ENCODE measurements around the gene SERTAD3.
"Not testable (repeated sequence)": the region's sequence is repeated elsewhere in the genome, so short reads cannot be mapped to it uniquely, and the experiment has no call there.

SERTAD3 gene

DNA sequence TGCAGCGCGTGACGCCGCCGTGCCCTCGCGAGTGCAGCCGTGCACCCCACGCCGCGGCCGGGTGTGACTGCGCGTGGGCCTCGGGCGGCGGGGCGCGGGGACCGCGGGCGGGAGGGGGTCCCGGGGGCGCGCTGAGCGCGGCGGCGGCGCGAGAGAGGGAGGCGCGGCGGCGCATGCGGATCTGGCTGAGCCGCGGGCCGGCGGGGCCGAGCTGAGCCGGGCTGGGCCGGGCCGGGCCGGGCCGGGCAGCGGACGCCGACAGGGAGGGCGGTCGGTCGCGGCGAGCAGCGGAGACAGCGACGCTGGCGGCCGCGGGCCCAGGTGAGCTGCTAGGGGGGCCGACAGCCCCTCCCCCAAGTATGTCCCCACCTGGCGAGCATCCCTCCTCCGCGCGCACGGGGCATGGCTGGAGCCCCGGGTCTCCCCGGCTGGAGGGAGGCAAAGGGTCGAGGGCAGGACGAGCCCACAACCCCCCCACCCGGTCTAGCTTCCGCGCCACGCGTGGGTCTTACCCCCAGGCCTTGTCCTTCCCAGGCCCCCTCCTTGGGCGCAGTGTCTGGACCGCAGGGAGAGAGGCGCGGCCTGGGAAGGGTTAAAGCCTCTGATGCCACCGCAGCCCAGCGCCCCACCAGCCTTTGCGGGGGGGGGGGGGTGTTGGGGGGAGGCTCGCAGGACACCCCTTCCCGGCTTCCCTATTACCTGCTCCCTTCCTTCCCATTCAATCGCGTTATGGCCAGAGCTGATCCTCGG is 23.0 kb upstream of the SERTAD3 start, which contains the start of gene SPTBN4:
Gene SPTBN4, plus strand, starts transcription at position 17 of the 750 bp plus-strand sequence. CDS start 5,621 bp downstream, outside the sequence.
- peaks cover 14% of the 10 kb centered on the region for H3K27me3 ChIP-seq (ENCODE audit: control insufficient read depth, insufficient read depth, low read length)
- peaks cover 6% of the 10 kb centered on the region; the same call in 1 of the 2 replicates for H3K4me1 ChIP-seq (ENCODE audit: control insufficient read depth, insufficient read depth, low read length)
- no peaks in the 10 kb centered on the region for H3K9me3 ChIP-seq (ENCODE audit: control insufficient read depth, insufficient read depth, low read length)
- no peak within 1 kb of the TSS for H3K27ac ChIP-seq (ENCODE audit: low read length)
- no CpG with 5 or more reads among the region's 87 CpGs for WGBS (ENCODE audit: insufficient coverage, insufficient read length)
- no peaks in the 10 kb centered on the region for H3K36me3 ChIP-seq (ENCODE audit: control insufficient read depth, insufficient read depth, low read length)
- H3K4me3 ChIP-seq (ENCODE audit: low read length): peak within 1 kb of the TSS; percentile 28; the same call in 1 of the 2 replicates
- no peak for DNase-seq (ENCODE audit: low read depth, low spot score)

DNA sequence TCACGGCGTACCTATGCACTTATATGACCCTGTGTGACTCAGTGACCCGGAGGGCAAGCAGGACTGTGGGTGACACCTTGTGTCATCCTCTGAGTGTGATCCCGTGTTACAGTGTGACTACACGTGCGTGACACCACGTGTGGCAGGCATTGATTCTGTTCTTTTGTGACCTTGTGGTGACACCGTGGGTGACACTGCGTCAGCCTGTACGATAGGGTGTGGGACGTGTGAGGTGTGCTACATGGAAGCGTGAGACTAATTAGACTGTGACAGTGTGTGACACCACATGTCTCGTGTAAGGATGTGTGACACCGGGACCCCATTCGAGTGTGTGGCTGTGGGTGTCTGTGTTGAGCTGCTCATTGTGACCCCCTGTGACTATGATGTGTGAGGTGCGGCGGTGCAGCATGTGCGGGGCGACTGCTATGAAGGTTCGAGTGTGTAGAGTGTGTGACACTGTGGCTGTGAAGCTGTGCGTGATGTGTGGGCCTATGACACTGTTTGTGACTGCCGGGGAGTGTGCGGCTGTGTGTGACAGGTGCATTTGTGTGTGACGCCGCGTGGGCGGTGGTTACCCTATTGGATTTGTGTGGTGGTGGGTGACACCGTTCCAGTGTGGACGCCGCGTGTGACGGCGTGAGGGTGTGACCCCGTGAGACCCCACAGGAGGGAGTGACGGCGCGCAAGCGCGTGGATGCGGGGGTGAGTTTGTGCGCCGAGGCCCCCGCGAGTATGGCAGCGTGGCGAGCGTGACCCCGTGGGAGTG is 22.3 kb upstream of the SERTAD3 start:
- no peaks in the 10 kb centered on the region for H3K9me3 ChIP-seq (ENCODE audit: control insufficient read depth, insufficient read depth, low read length)
- no CpG with 5 or more reads among the region's 48 CpGs for WGBS (ENCODE audit: insufficient coverage, insufficient read length)

DNA sequence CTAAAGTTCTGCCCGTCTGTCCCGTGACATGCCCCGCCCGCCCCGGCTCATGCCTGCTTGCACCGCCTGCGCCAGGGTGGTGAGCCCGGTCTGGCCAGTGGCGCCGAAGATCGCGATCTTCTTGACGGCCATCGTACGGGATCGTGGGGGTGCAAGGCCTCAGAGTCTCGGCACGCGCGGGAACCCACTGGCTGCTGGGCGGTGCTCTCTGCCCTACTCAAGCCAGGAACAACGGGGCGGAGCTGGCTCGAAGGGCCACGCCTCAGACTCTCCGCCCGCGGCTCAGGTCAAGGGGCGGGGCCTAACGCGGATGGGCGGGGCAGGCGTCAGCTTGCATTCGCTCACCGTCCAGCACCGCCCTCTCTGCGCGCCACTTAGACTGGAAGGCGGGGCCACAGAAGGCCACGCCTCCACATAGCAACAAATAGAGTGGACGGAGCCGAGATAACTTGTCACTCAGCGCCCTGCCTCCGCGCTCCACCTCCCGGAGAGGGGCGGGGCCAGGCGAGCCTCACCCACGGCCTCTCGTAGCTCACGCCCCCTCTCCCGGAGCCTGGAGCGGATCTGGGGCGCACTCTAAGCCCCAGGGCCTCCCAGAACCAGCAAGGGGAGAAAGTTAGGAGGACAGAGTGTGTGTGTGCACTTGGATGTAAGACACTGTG is 21.6 kb upstream of the SERTAD3 start, which contains the start of gene BLVRB:
Gene BLVRB, minus strand, starts transcription at position 189 of the 662 bp plus-strand sequence. Its CDS starts 57 bp downstream, at position 132.
- Histone ChIP-seq H3K27me3 (ENCODE audit: control insufficient read depth, insufficient read depth, low read length) (peaks cover 14% of the 10 kb centered on the region), H3K27ac (ENCODE audit: low read length) (no peak within 1 kb of the TSS), H3K9me3 (ENCODE audit: control insufficient read depth, insufficient read depth, low read length) (no peaks in the 10 kb centered on the region), H3K4me1 (ENCODE audit: control insufficient read depth, insufficient read depth, low read length) (peaks cover 6% of the 10 kb centered on the region; the same call in 1 of the 2 replicates), H3K4me3 (ENCODE audit: low read length) (peak within 1 kb of the TSS; percentile 83; the same call in 1 of the 2 replicates), H3K36me3 (ENCODE audit: control insufficient read depth, insufficient read depth, low read length) (no peaks in the 10 kb centered on the region)
- peak; percentile 95 for DNase-seq (ENCODE audit: low read depth, low spot score)
- WGBS (ENCODE audit: insufficient coverage, insufficient read length): no CpG with 5 or more reads among the region's 54 CpGs

More for the DNA sequence above, 22.3 kb upstream of the SERTAD3 start:
- DNase-seq (ENCODE audit: low read depth, low spot score): no peak
- Histone ChIP-seq H3K36me3 (ENCODE audit: control insufficient read depth, insufficient read depth, low read length) (no peaks in the 10 kb centered on the region), H3K27me3 (ENCODE audit: control insufficient read depth, insufficient read depth, low read length) (peaks cover 14% of the 10 kb centered on the region), H3K4me3 (ENCODE audit: low read length) (peak overlapping the region; percentile 28; the same call in 1 of the 2 replicates), H3K27ac (ENCODE audit: low read length) (no peak overlapping the region), H3K4me1 (ENCODE audit: control insufficient read depth, insufficient read depth, low read length) (peaks cover 6% of the 10 kb centered on the region; the same call in 1 of the 2 replicates)

DNA sequence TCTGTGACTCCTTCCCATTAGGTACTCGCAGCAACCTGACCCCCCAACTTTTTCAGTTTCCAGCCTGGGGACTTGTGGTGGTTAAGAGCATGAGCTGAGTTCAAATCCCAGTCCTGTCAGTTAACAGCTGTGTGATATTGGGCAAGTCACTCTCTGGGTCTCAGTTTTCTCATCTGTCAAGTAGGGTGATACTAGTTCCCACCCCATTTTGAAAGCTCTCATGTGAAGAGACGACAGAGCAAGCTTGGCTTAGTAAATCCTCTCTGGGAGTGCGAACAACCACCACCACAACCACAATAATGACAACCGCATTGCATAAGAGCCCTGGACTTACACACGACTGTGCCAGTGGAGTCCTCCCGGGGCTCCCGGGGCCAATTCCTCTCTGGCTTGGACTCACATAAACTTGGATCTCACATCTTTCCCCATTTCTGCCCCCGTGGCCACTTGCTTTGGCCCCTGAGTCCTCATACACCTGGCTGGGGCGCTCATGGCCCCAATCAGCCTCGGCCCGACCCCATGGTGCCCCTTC is 21.0 kb upstream of the SERTAD3 start:
- Histone ChIP-seq H3K27me3 (ENCODE audit: control insufficient read depth, insufficient read depth, low read length) (peaks cover 14% of the 10 kb centered on the region), H3K9me3 (ENCODE audit: control insufficient read depth, insufficient read depth, low read length) (no peaks in the 10 kb centered on the region), H3K27ac (ENCODE audit: low read length) (no peak overlapping the region), H3K36me3 (ENCODE audit: control insufficient read depth, insufficient read depth, low read length) (no peaks in the 10 kb centered on the region), H3K4me3 (ENCODE audit: low read length) (peak overlapping the region; percentile 83; the same call in 1 of the 2 replicates), H3K4me1 (ENCODE audit: control insufficient read depth, insufficient read depth, low read length) (peaks cover 6% of the 10 kb centered on the region; the same call in 1 of the 2 replicates)
- no CpG with 5 or more reads among the region's 11 CpGs for WGBS (ENCODE audit: insufficient coverage, insufficient read length)
- DNase-seq (ENCODE audit: low read depth, low spot score): no peak

DNA sequence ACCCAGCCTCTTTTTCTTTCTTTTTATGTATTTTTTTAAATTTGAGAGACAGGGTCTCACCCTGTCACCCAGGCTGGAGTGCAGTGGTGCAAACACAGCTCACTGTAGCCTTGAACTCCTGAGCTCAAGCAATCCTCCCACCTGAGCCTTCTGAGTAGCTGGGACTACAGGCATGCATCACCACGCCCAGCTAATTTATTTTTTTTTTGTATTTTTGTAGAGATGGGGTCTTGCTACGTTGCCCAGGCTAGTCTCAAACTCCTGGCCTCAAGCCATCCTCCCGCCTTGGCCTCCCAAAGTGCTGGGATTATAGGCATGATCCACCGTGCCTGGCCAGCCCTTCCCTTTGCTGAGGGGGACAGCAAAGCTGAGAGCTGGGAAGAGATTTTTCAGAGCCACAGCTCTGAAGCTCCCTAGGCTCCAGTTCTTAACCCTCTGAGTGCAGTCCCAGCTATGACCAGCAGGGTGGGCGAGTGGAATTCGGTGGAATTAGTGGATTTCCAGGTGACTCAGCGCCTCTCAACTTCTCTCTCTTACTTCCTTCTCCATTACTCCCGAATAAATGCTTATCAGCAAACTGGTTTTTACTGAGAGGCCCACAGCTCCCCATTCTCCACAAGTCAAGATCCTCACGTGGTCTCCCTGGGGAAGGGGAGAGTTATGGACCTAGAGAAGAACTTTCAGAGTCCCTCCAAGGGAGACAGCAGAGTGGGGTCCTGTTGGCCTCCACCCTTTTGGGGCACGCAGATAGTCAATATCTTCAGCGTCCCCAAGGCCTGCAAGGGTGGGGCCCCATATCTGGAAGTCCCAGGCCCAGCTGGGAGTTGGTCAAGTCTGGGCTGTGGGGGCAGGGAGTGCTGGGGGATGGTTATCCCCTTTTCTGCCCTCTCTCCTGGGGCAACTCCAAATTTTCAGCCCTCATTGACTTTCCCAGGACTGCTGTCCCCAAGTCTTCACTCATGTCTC is 20.2 kb upstream of the SERTAD3 start:
- DNase-seq (ENCODE audit: low read depth, low spot score): no peak
- Histone ChIP-seq H3K4me1 (ENCODE audit: control insufficient read depth, insufficient read depth, low read length) (peaks cover 6% of the 10 kb centered on the region; the same call in 1 of the 2 replicates), H3K27ac (ENCODE audit: low read length) (no peak overlapping the region), H3K4me3 (ENCODE audit: low read length) (no peak overlapping the region), H3K9me3 (ENCODE audit: control insufficient read depth, insufficient read depth, low read length) (no peaks in the 10 kb centered on the region), H3K27me3 (ENCODE audit: control insufficient read depth, insufficient read depth, low read length) (peaks cover 14% of the 10 kb centered on the region), H3K36me3 (ENCODE audit: control insufficient read depth, insufficient read depth, low read length) (no peaks in the 10 kb centered on the region)
- no CpG with 5 or more reads among the region's 11 CpGs for WGBS (ENCODE audit: insufficient coverage, insufficient read length)

DNA sequence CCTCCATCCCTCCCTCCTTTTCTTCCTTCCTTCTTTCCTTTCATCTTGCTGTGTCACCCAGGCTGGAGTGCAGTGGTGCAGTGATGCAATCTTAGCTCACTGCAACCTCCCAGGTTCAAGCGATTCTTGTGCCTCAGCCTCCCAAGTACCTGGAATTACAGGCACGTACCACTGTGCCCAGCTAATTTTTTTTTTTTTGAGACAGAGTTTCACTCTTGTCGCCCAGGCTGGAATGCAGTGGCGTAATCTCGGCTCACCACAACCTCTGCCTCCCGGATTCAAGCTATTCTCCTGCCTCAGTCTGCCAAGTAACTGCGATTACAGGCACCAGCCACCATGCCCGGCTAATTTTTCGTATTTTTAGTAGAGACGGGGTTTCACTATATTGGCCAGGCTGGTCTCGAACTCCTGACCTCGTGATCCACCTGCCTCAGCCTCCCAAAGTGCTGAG is 19.5 kb upstream of the SERTAD3 start:
- WGBS (ENCODE audit: insufficient coverage, insufficient read length): no CpG with 5 or more reads among the region's 12 CpGs
- not testable (repeated sequence) for H3K4me3 ChIP-seq (ENCODE audit: low read length); H3K36me3 ChIP-seq (ENCODE audit: control insufficient read depth, insufficient read depth, low read length); H3K4me1 ChIP-seq (ENCODE audit: control insufficient read depth, insufficient read depth, low read length); H3K27ac ChIP-seq (ENCODE audit: low read length); DNase-seq (ENCODE audit: low read depth, low spot score); H3K9me3 ChIP-seq (ENCODE audit: control insufficient read depth, insufficient read depth, low read length)
- peaks cover 14% of the 10 kb centered on the region for H3K27me3 ChIP-seq (ENCODE audit: control insufficient read depth, insufficient read depth, low read length)

DNA sequence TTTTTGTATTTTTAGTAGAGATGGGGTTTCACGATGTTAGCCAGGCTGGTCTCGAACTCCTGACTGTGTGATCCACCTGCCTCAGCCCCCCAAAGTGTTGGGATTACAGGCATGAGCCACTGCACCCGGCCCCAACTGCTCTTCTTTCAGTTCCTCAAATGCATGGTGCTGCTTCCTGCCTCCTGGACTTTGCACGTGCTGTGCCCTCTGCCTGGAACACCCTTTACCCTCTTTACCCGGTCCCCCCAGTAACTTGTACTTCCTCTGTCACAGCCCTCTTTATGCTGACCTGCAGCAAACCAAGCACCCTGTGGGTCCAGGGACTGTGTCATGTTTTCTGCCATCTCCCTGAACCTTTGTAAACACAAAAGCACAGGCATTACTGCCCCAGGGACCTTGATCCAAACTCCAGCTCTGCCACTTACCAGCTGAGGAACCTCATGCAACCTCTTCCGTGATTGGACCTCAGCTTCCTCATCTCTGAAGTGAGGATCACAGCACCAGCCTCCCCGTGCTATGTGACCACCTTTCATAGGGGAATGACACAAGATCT is 17.6 kb upstream of the SERTAD3 start:
- H3K27me3 ChIP-seq (ENCODE audit: control insufficient read depth, insufficient read depth, low read length): peaks cover 7% of the 10 kb centered on the region
- WGBS (ENCODE audit: insufficient coverage, insufficient read length): no CpG with 5 or more reads among the region's 7 CpGs
- no peaks in the 10 kb centered on the region for H3K36me3 ChIP-seq (ENCODE audit: control insufficient read depth, insufficient read depth, low read length)
- no peak for DNase-seq (ENCODE audit: low read depth, low spot score)
- no peaks in the 10 kb centered on the region for H3K9me3 ChIP-seq (ENCODE audit: control insufficient read depth, insufficient read depth, low read length)
- H3K4me3 ChIP-seq (ENCODE audit: low read length): no peak overlapping the region
- no peak overlapping the region for H3K27ac ChIP-seq (ENCODE audit: low read length)
- H3K4me1 ChIP-seq (ENCODE audit: control insufficient read depth, insufficient read depth, low read length): peaks cover 5% of the 10 kb centered on the region; the same call in 1 of the 2 replicates

DNA sequence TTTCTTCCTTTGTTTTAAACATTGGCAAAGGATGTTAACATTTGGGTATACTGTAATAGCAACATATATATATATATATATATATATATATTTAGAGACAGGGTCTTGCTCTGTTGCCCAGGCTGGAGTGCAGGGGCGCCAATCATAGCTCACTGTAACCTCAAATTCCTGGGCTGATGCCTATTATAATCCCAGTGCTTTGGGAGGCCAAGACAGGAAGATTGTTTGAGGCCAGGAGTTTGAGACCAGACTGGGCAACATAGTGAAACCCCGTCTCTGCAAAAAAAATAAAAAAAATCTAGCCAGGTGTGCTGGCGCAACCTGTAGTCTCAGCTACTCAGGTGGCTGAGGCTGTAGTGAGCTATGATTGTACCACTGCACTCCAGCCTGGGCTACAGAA is 16.1 kb upstream of the SERTAD3 start:
- H3K27me3 ChIP-seq (ENCODE audit: control insufficient read depth, insufficient read depth, low read length): no peaks in the 10 kb centered on the region
- no peak for DNase-seq (ENCODE audit: low read depth, low spot score)
- no peak overlapping the region for H3K4me3 ChIP-seq (ENCODE audit: low read length)
- no peaks in the 10 kb centered on the region for H3K9me3 ChIP-seq (ENCODE audit: control insufficient read depth, insufficient read depth, low read length)
- no peaks in the 10 kb centered on the region; the same call in 1 of the 2 replicates for H3K4me1 ChIP-seq (ENCODE audit: control insufficient read depth, insufficient read depth, low read length)
- no peak overlapping the region for H3K27ac ChIP-seq (ENCODE audit: low read length)
- no CpG with 5 or more reads among the region's 3 CpGs for WGBS (ENCODE audit: insufficient coverage, insufficient read length)
- H3K36me3 ChIP-seq (ENCODE audit: control insufficient read depth, insufficient read depth, low read length): no peaks in the 10 kb centered on the region

DNA sequence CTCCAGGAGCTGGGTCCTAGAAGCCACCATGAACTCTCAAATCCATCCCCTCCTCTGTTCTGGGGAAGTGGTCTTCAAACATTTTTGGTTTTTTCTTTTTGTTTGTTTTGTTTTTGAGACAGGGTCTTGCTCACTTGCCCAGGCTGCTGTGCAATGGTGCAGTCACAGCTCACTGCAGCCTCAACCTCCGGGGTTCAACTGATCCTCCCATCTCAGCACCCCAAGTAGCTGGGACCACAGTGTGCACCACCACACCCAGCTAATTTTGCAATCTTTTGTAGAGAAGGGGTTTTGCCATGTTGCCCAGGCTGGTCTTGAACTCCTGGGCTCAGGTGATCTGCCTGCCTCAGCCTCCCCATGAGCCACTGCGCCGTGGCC is 14.5 kb upstream of the SERTAD3 start:
- Histone ChIP-seq H3K4me1 (ENCODE audit: control insufficient read depth, insufficient read depth, low read length) (no peaks in the 10 kb centered on the region), H3K27ac (ENCODE audit: low read length) (no peak overlapping the region), H3K4me3 (ENCODE audit: low read length) (no peak overlapping the region), H3K27me3 (ENCODE audit: control insufficient read depth, insufficient read depth, low read length) (no peaks in the 10 kb centered on the region), H3K9me3 (ENCODE audit: control insufficient read depth, insufficient read depth, low read length) (no peaks in the 10 kb centered on the region), H3K36me3 (ENCODE audit: control insufficient read depth, insufficient read depth, low read length) (no peaks in the 10 kb centered on the region)
- DNase-seq (ENCODE audit: low read depth, low spot score): no peak
- WGBS (ENCODE audit: insufficient coverage, insufficient read length): no CpG with 5 or more reads among the region's 3 CpGs
